ENCODE measurements around the gene TUBG1. TPM values are rescaled to one million over a fixed set of nuclear protein-coding genes. Genes with fewer than 3 reads are reported as not detected.

TUBG1 gene
- total and polyA plus RNA-seq, 9 of the 15 experiments (the other 6 are each of a cell fraction or from before 2014, with no cell fraction given) = 33.1 to 147 (median 66.0) TPM

DNA sequence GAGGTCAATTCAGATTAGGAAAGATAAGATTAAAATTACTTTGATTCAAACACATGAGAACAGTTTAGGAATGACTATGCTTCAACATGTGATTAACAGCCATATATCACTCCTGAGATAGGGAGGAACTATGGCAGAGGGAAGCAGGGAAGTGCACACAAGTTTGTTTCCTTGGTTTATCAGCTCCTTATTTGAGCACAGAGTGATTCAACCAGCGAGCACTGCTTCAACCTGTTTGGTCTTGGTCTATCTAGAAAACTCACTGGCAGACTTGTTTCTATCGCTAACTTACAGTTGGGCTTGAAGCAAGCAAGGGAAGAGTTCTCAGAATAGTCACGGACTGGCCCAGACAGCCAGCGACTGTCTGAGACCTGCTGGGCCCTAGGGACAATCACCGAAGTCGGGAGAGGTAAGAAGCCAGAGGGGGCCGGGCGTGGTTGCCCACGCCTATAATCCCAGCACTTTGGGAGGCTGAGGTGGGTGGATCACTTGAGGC lies 23.5 kb downstream of the TUBG1 start (continued):
- no peak for TF ChIP-seq SNRNP70 (optimal IDR thresholded peaks at IDR 0.05; ENCODE audit: low read depth, low read length)
- no peak for TF ChIP-seq ESRRB (CRISPR knock-in tag; IDR thresholded peaks at IDR 0.05; ENCODE audit: borderline replicate concordance)
- TF ChIP-seq DPF2 (IDR thresholded peaks at IDR 0.05) = peak; percentile 76
- TF ChIP-seq ZBED1 (IDR thresholded peaks at IDR 0.05) = peak; percentile 91; the same call in 1 of the 2 replicates
- peak; percentile 85 for TF ChIP-seq TCF3 (CRISPR knock-in tag; IDR thresholded peaks at IDR 0.05)
- TF ChIP-seq ARID3A (IDR thresholded peaks at IDR 0.05; ENCODE audit: borderline replicate concordance, low read depth, low read length) = no peak
- TF ChIP-seq ZNF699 (CRISPR knock-in tag; IDR thresholded peaks at IDR 0.05; ENCODE audit: insufficient replicate concordance) = no peak
- no peak for TF ChIP-seq POLR2AphosphoS2 (IDR thresholded peaks at IDR 0.05; ENCODE audit: low read length)
- TF ChIP-seq, protein P1, sequence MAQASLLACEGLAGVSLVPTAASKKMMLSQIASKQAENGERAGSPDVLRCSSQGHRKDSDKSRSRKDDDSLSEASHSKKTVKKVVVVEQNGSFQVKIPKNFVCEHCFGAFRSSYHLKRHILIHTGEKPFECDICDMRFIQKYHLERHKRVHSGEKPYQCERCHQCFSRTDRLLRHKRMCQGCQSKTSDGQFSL (CRISPR knock-in tag; IDR thresholded peaks at IDR 0.05) = no peak
- TF ChIP-seq, protein P1 (tag; IDR thresholded peaks at IDR 0.05) = no peak
- no peak for TF ChIP-seq MTA1 (IDR thresholded peaks at IDR 0.05; ENCODE audit: borderline replicate concordance)
- TF ChIP-seq ZNF24 (IDR thresholded peaks at IDR 0.05) = no peak
- peak; percentile 70; the same call in 1 of the 2 replicates for TF ChIP-seq ZNF766 (CRISPR knock-in tag; conservative IDR thresholded peaks at IDR 0.05)
- peak; percentile 78 for TF ChIP-seq PML (IDR thresholded peaks at IDR 0.05; ENCODE audit: low read length)
- TF ChIP-seq TCF15 (CRISPR knock-in tag; IDR thresholded peaks at IDR 0.05) = no peak
- no peak for TF ChIP-seq ZNF445 (CRISPR knock-in tag; IDR thresholded peaks at IDR 0.05; ENCODE audit: low read depth)
- no peak for TF ChIP-seq NFXL1 (CRISPR knock-in tag; IDR thresholded peaks at IDR 0.05)
- TF ChIP-seq, protein P2, sequence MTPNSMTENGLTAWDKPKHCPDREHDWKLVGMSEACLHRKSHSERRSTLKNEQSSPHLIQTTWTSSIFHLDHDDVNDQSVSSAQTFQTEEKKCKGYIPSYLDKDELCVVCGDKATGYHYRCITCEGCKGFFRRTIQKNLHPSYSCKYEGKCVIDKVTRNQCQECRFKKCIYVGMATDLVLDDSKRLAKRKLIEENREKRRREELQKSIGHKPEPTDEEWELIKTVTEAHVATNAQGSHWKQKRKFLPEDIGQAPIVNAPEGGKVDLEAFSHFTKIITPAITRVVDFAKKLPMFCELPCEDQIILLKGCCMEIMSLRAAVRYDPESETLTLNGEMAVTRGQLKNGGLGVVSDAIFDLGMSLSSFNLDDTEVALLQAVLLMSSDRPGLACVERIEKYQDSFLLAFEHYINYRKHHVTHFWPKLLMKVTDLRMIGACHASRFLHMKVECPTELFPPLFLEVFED (CRISPR knock-in tag; conservative IDR thresholded peaks at IDR 0.05) = no peak
- TF ChIP-seq ZNF696 (CRISPR knock-in tag; conservative IDR thresholded peaks at IDR 0.05) = no peak
- no peak for TF ChIP-seq TCF7L2 (IDR thresholded peaks at IDR 0.05; ENCODE audit: low read depth, low read length)
- no peak for TF ChIP-seq RFX7 (CRISPR knock-in tag; IDR thresholded peaks at IDR 0.05)
- TF ChIP-seq RCOR1 (IDR thresholded peaks at IDR 0.05; ENCODE audit: borderline replicate concordance in 1 of 2, low read depth in 2 of 2, low read length in 2 of 2) = peak; percentile 85 to 98; a peak in 3 of 4 replicates
- TF ChIP-seq ZNF507 (tag; conservative IDR thresholded peaks at IDR 0.05) = no peak
- no peak for TF ChIP-seq TCF7 (IDR thresholded peaks at IDR 0.05; ENCODE audit: borderline replicate concordance)
- no peak for TF ChIP-seq ZNF274 (IDR thresholded peaks at IDR 0.05; ENCODE audit: borderline replicate concordance, low read depth, low read length)
- no peak for TF ChIP-seq SMC3 (conservative IDR thresholded peaks at IDR 0.05; ENCODE audit: insufficient read depth, low read depth, low read length)
